Measurements from ENCODE around the gene PHF21A. TPM values are rescaled to one million over a fixed set of nuclear protein-coding genes. Genes with fewer than 3 reads are reported as not detected.
"Not testable (repeated sequence)": the region's sequence is repeated elsewhere in the genome, so short reads cannot be mapped to it uniquely, and the experiment has no call there.

The PHF21A gene
- total RNA-seq, 4 donors from 2014 or later = 16.1 to 73.0 (median 22.1) TPM

DNA sequence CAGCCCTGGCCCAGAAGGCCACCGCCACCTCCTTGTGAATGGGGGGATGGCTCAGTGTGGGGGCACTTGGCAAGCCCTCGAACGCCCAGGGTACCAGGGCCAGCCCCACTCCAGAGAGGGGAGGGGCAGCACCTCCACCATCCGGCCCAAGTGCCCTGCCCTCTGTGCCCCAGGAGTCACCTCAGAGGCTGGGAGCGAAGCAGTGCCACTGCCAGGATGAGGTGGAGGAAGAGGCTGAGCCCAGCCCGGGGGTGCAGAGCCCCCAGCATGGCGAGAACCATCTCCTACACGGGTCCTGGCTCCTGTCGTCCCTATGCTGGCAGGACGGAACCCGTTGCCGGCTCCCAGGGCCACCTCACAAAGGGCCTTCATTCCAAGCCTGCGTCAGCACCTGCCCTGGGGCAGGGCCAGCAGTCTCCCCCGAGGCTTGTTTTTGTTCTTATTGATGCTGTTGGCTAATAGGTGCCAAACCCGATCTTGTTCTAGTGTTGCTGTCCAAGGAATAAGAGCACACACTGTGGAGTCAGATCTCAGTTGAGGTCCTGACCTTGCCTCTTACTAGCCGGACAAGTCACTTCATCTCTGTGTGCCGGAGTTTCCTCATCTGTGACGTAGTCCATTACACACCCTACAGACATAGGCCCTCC lies 214.2 kb downstream of the PHF21A start, which contains the start of gene FREY1:
FREY1 (minus strand) TSS at position 307 of the 647 bp plus-strand sequence; CDS start at position 281, 26 bp downstream.
- no peak for ATAC-seq (ENCODE audit: low FRiP score)
- TF ChIP-seq, protein P1, sequence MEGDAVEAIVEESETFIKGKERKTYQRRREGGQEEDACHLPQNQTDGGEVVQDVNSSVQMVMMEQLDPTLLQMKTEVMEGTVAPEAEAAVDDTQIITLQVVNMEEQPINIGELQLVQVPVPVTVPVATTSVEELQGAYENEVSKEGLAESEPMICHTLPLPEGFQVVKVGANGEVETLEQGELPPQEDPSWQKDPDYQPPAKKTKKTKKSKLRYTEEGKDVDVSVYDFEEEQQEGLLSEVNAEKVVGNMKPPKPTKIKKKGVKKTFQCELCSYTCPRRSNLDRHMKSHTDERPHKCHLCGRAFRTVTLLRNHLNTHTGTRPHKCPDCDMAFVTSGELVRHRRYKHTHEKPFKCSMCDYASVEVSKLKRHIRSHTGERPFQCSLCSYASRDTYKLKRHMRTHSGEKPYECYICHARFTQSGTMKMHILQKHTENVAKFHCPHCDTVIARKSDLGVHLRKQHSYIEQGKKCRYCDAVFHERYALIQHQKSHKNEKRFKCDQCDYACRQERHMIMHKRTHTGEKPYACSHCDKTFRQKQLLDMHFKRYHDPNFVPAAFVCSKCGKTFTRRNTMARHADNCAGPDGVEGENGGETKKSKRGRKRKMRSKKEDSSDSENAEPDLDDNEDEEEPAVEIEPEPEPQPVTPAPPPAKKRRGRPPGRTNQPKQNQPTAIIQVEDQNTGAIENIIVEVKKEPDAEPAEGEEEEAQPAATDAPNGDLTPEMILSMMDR (IDR thresholded peaks at IDR 0.05) = no peak
- no peak for DNase-seq (ENCODE audit: low spot score)

DNA sequence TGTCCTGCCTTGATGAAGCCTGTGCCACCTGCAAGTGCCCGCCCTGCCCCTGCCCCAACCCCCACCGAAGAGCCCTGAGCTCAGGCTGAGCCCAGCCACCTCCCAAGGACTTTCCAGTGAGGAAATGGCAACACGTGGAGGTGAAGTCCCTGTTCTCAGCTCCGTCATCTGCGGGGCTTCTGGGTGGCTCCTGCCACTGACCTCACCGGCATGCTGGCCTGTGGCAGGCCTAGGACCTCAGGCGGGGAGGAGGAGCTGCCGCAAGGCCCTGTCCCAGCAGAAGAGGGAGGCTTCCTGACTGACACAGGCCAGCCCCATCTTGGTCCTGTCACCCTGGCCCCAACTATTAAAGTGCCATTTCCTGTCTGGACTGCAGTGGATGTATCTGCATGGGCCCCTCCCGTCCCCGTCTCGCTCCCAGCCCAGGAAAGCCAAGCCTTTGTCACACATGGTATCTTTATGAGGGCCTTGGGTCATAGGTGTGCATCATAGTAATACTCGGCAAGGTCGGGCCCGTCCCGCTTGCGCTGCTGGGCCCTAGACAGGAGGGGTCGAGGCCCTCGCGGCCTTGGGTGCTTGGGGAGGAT lies 215.1 kb downstream of the PHF21A start:
- TF ChIP-seq, protein P1 (IDR thresholded peaks at IDR 0.05) = no peak
- DNase-seq (ENCODE audit: low spot score) (no peak), ATAC-seq (ENCODE audit: low FRiP score) (peak; percentile 8)

DNA sequence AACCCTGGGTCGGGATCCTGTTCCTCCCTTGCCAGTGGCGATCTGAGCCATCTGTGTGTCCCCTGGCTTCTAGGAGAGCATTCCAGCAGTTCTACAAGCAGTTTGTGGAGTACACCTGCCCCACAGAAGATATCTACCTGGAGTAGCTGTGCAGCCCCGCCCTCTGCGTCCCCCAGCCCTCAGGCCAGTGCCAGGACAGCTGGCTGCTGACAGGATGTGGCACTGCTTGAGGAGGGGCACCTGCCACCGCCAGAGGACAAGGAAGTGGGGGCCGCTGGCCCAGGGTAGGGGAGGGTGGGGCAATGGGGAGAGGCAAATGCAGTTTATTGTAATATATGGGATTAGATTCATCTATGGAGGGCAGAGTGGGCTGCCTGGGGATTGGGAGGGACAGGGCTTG lies 215.7 kb downstream of the PHF21A start:
- not testable (repeated sequence) for ATAC-seq (ENCODE audit: low FRiP score); DNase-seq (ENCODE audit: low spot score)

DNA sequence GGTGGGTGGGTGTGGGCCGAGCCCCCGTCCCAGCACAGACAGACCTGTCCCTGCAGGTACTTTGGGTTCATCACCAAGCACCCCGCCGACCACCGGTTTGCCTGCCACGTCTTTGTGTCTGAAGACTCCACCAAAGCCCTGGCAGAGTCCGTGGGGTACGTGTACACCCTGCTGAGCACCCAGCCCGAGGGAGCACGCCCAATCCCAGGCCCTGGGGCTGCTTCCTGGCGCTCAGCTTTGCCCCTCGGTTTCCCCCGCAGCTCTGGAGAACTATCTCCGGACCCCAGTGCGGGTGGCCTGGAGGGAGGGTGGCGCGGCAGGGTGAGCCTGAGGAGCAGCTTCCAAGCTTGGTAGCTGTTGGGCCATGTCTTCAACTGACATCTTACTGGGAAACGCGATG lies 216.2 kb downstream of the PHF21A start:
- TF ChIP-seq, protein P1 (IDR thresholded peaks at IDR 0.05) = no peak
- ATAC-seq (ENCODE audit: low FRiP score) (no peak), DNase-seq (ENCODE audit: low spot score) (no peak)

DNA sequence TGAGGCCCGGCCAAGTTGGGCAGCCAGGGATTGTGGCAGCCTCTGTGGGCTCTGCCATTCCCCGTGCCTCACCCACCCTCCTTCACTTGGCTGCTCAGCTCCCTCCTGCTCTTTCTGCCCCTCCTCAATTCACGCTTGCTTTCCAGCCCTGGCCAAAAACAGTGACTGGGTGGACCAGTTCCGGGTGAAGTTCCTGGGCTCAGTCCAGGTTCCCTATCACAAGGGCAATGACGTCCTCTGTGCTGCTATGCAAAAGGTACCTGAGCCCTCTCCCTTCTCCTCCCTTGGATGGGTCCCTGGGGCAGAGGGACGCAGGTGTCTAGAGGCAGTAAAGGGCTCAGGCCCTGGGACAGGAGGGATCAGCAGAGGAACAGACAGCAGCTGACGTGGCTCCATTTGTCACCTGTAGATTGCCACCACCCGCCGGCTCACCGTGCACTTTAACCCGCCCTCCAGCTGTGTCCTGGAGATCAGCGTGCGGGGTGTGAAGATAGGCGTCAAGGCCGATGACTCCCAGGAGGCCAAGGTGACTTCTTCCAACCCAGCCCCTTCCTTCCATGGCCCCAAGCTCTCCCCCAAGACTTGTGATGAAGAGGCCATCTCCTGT lies 216.8 kb downstream of the PHF21A start:
- no peak for DNase-seq (ENCODE audit: low spot score)
- TF ChIP-seq, protein P1 (IDR thresholded peaks at IDR 0.05) = no peak
- no peak for ATAC-seq (ENCODE audit: low FRiP score)

DNA sequence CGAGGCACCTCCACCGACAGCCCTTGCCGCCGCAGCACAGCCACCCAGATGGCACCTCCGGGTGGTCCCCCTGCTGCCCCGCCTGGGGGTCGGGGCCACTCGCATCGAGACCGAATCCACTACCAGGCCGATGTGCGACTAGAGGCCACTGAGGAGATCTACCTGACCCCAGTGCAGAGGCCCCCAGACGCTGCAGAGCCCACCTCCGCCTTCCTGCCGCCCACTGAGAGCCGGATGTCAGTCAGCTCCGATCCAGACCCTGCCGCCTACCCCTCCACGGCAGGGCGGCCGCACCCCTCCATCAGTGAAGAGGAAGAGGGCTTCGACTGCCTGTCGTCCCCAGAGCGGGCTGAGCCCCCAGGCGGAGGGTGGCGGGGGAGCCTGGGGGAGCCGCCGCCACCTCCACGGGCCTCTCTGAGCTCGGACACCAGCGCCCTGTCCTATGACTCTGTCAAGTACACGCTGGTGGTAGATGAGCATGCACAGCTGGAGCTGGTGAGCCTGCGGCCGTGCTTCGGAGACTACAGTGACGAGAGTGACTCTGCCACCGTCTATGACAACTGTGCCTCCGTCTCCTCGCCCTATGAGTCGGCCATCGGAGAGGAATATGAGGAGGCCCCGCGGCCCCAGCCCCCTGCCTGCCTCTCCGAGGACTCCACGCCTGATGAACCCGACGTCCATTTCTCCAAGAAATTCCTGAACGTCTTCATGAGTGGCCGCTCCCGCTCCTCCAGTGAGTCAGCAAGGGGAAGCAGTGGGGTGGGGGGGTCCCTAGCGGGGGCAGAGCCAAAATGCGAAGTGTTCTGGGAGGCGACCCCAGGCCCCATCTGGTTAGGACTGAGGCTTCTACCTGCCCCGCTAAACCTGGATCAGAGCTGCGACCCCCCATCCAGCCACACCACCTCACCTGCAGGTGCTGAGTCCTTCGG lies 218.5 kb downstream of the PHF21A start:
- ATAC-seq (ENCODE audit: low FRiP score) = no peak
- TF ChIP-seq, protein P1 (IDR thresholded peaks at IDR 0.05) = no peak
- no peak for DNase-seq (ENCODE audit: low spot score)

DNA sequence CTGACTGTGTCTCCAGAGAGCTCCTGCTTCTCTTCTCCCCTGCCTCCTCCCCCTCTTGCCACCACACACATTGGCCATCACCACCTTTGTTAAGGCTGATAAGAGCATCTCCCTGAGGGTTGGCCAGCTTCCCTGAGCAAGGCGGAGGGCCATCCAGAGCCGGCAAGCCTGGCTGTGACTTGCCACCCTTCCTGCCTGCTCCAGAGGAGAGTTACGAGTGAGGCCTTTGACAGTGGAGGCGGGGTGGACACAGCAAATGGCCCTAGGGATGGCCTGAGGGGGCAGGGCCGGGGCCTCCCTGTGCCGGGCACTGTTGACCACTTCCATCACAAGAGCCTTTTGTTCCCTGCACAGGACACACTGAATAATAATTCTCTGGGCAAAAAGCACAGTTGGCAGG lies 219.6 kb downstream of the PHF21A start:
- DNase-seq (ENCODE audit: low spot score) (no peak), ATAC-seq (ENCODE audit: low FRiP score) (no peak)
- TF ChIP-seq, protein P1 (IDR thresholded peaks at IDR 0.05) = no peak
